Endothelial cell of umbilical vein (primary cell): Measurements from ENCODE around the gene STARD5. TPM values are rescaled to one million over a fixed set of nuclear protein-coding genes. Genes with fewer than 3 reads are reported as not detected.

Experiments used
- BruUV-seq: library from RNA; stranded (reverse); fragments of 400-500 nt; replicated peaks from 2 replicates; lab custom pipeline; 2021; lab: Mats Ljungman, UMichigan
- CTCF ChIA-PET: fragments of 300-600, 350-600 bp; sonication (Branson Sonifier 250); formaldehyde crosslinking; loops from one replicate; lab custom pipeline; 2021; ENCODE audit warnings: antibody characterized with exemption, inconsistent platforms; lab: Charles Lee
- POLR2A ChIA-PET: fragments of 300-600, 350-600 bp; sonication (Branson Sonifier 250); formaldehyde crosslinking; loops from one replicate; lab custom pipeline; 2021; ENCODE audit warnings: antibody characterized with exemption, inconsistent platforms; lab: Charles Lee
- DNase-seq: peaks from one replicate; pipeline ENCODE4 v3.0.0-alpha.2; 2011; ENCODE audit warnings: low read depth, low spot score
- FAIRE-seq: peaks from 2 replicates; lab custom pipeline; 2011; peaks lifted over from hg19 to GRCh38; lab: Jason Lieb, UNC
- H2AFZ ChIP-seq: 2 replicates; pipeline ENCODE4 v1.6.0; 2012; ENCODE audit warnings: low read depth, low read length, control low read depth, inconsistent platforms
- H3K27ac ChIP-seq: 2 replicates; pipeline ENCODE4 v1.5.1; 2011; ENCODE audit warnings: low read depth, mild to moderate bottlenecking, control low read depth, low read length, moderate library complexity; ENCODE audit not compliant: insufficient read depth
- H3K27me3 ChIP-seq, 2 experiments: 2 replicates each; pipeline versions ENCODE4 v1.6.0 to v1.6.1; 2011; ENCODE audit warnings: low read length in 2 of 2, mixed read lengths in 1 of 2; ENCODE audit not compliant: control insufficient read depth in 2 of 2, insufficient read depth in 2 of 2
- H3K36me3 ChIP-seq, 2 experiments: 2 replicates in 1 of 2; 3 replicates in 1 of 2; pipeline ENCODE4 v1.5.1; 2011; ENCODE audit warnings: low read length in 2 of 2, mild to moderate bottlenecking in 1 of 2, moderate library complexity in 1 of 2; ENCODE audit not compliant: control insufficient read depth in 2 of 2, insufficient read depth in 2 of 2; ENCODE audit errors: extremely low read depth in 1 of 2
- H3K4me1 ChIP-seq: 3 replicates; pipeline ENCODE4 v1.5.1; 2011; ENCODE audit warnings: mild to moderate bottlenecking, low read length; ENCODE audit not compliant: control insufficient read depth, insufficient read depth; ENCODE audit errors: extremely low read depth
- H3K4me2 ChIP-seq: 2 replicates; pipeline ENCODE4 v1.6.1; 2011; ENCODE audit warnings: low read length, control low read depth, mixed read lengths; ENCODE audit not compliant: insufficient read depth
- H3K4me3 ChIP-seq, 3 experiments: fragments of 200-600 bp in 1 of 3; sonication (generic), shearing (Covaris generic) in 1 of 3; replicated peaks in 1 of 3; 2 replicates each; pipeline ENCODE4 v1.5.1; 2011 to 2016; ENCODE audit warnings: control low read depth in 3 of 3, low read length in 3 of 3, mild to moderate bottlenecking in 2 of 3, inconsistent platforms in 1 of 3, low read depth in 1 of 3, moderate library complexity in 1 of 3; ENCODE audit not compliant: insufficient read depth in 1 of 3
- H3K79me2 ChIP-seq: 2 replicates; pipeline ENCODE4 v1.6.0; 2012; ENCODE audit warnings: low read length, inconsistent platforms; ENCODE audit not compliant: control insufficient read depth, insufficient read depth
- H3K9ac ChIP-seq: replicated peaks from 2 replicates; pipeline ENCODE3; 2011; ENCODE audit warnings: low read length, control low read depth; ENCODE audit not compliant: insufficient read depth; ENCODE audit errors: extremely low read depth
- H3K9me1 ChIP-seq: replicated peaks from 3 replicates; pipeline ENCODE4 v1.6.0; 2011; ENCODE audit warnings: mild to moderate bottlenecking, low read length; ENCODE audit not compliant: control insufficient read depth, insufficient read depth; ENCODE audit errors: extremely low read depth
- H3K9me3 ChIP-seq: replicated peaks from 2 replicates; pipeline ENCODE4 v1.5.1; 2012; ENCODE audit warnings: low read length, inconsistent platforms; ENCODE audit not compliant: control insufficient read depth, insufficient read depth
- H4K20me1 ChIP-seq: replicated peaks from 2 replicates; pipeline ENCODE3; 2011; ENCODE audit warnings: mild to moderate bottlenecking, low read length; ENCODE audit not compliant: control insufficient read depth, insufficient read depth; ENCODE audit errors: extremely low read depth
- EZH2 ChIP-seq: IDR thresholded peaks from 2 replicates; pipeline ENCODE4 v1.6.1; 2012; ENCODE audit warnings: borderline replicate concordance, low read depth, mild to moderate bottlenecking, moderate library complexity, low read length, inconsistent platforms; ENCODE audit not compliant: severe bottlenecking
- FOS ChIP-seq: IDR thresholded peaks from 2 replicates; pipeline ENCODE4 v1.6.1; 2011; ENCODE audit warnings: mild to moderate bottlenecking, low read length, moderate library complexity, borderline replicate concordance; ENCODE audit not compliant: insufficient read depth
- GATA2 ChIP-seq: IDR thresholded peaks from 2 replicates; pipeline ENCODE4 v1.7.0; 2011; ENCODE audit warnings: low read depth, mild to moderate bottlenecking, moderate library complexity, mixed read lengths, low read length; ENCODE audit not compliant: insufficient read length, insufficient read depth
- JUN ChIP-seq: IDR thresholded peaks from 2 replicates; pipeline ENCODE4 v1.6.1; 2011; ENCODE audit warnings: borderline replicate concordance, low read depth; ENCODE audit not compliant: insufficient read length, insufficient read depth
- MYC ChIP-seq: IDR thresholded peaks from one replicate; pipeline ENCODE4 v1.6.1; 2011; ENCODE audit warnings: mild to moderate bottlenecking, low read depth, low read length
- POLR2A ChIP-seq: IDR thresholded peaks from 2 replicates; pipeline ENCODE4 v1.6.1; 2012; ENCODE audit warnings: low read depth, mild to moderate bottlenecking, control low read depth, low read length
- POLR2AphosphoS5 ChIP-seq: IDR thresholded peaks from 2 replicates; pipeline ENCODE4 v1.6.1; 2012; ENCODE audit warnings: low read depth, mild to moderate bottlenecking, control low read depth, low read length, moderate library complexity; ENCODE audit not compliant: insufficient read depth
- dilution Hi-C: fragments of 300-500 bp; cut with MboI; formaldehyde crosslinking; loops from one replicate; pipeline ENCODE4 v1.15.0; 2019; ENCODE audit warnings: low sequenced_read_pairs; ENCODE audit not compliant: extremely low pct_ligation_motif_present
- intact Hi-C: fragments of 100-400 bp; cut with micrococcal nuclease; formaldehyde crosslinking; loops from one replicate; pipeline ENCODE4 v1.10.0; 2022
- polyA plus RNA-seq, 4 experiments: library from polyadenylated mRNA; depleted of rRNA in 3 of 4; stranded (reverse) in 3 of 4; unstranded in 1 of 4; fragments of >200 nt; gene quantifications; 2 replicates each; pipeline versions ENCODE4 v1.2.1 to v1.2.3, GENCODE V29; 2011 to 2012; ENCODE audit warnings: missing spikeins in 1 of 4
- total RNA-seq: library from RNA; stranded (reverse); gene quantifications from 2 replicates; pipeline ENCODE4 v1.2.3, GENCODE V29; 2021
- TF ChIP-seq, protein P1 (sequence below): IDR thresholded peaks from 2 replicates; pipeline ENCODE4 v1.6.1; 2011; ENCODE audit not compliant: insufficient read depth, insufficient read length
- TF ChIP-seq, protein P2 (sequence below), 2 donors: IDR thresholded peaks; 1 replicate in 1 of 2; 2 replicates in 1 of 2; pipeline ENCODE4 v1.5.1; 2011; ENCODE audit warnings: low read length in 2 of 2, mild to moderate bottlenecking in 2 of 2, moderate library complexity in 2 of 2, control low read depth in 1 of 2, inconsistent platforms in 1 of 2, low read depth in 1 of 2; ENCODE audit not compliant: insufficient read depth in 1 of 2; ENCODE audit errors: extremely low read depth in 1 of 2

STARD5 gene
- total and polyA plus RNA-seq, 2 donors (not counting 3 experiments of a cell fraction or from before 2014, with no cell fraction given): 2.2 to 3.0 TPM

DNA sequence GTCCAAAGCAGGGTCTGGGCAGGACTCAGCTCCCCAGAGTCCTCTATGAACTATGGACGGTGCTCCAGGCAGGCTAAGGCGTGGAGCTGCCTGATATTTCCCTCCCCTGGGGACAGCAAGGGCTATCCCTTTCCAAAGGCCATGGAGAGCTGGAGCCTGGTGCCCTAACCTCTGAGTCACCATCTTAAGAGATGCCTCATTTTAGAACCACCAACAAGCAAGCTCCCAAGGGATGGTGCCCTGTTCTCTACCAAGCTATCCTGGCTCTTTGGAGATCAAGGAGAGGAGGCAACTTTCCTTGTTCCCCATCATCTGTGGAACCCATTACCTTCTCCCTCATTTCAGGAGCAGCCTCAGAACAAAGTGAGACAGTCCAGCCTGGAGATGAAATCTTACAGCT lies 15.7 kb downstream of the STARD5 start:
- no TSS peak for BruUV-seq
- Histone ChIP-seq H4K20me1 (no peaks in the 10 kb centered on the region), H3K9me1 (no peaks in the 10 kb centered on the region), H3K27me3 (no peaks in the 10 kb centered on the region), H3K4me1 (no peaks in the 10 kb centered on the region), H3K27ac (no peak overlapping the region), H3K9me3 (no peaks in the 10 kb centered on the region), H3K36me3 (no peaks in the 10 kb centered on the region), H3K4me2 (no peak overlapping the region), H3K79me2 (no peaks in the 10 kb centered on the region), H3K9ac (no peak overlapping the region), H3K4me3 (no peak overlapping the region), H2AFZ (no peak overlapping the region)
- DNase-seq (no peak), FAIRE-seq (no peak)
- ChIA-PET POLR2A (no interaction called here), CTCF (interaction anchor here (1.3 to 3.1 kb wide), 3 partner anchors 11 to 42 kb away, joined by 3 to 12 read pairs (median 9); no protein-coding TSS in a partner anchor)
- dilution Hi-C loops (no loop called here), intact Hi-C loops (no loop called here)
- TF ChIP-seq EZH2 (no peak), POLR2A (no peak), JUN (no peak), GATA2 (no peak), MYC (no peak), POLR2AphosphoS5 (no peak), FOS (no peak)
- TF ChIP-seq, protein P1, sequence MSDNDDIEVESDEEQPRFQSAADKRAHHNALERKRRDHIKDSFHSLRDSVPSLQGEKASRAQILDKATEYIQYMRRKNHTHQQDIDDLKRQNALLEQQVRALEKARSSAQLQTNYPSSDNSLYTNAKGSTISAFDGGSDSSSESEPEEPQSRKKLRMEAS: no peak
- TF ChIP-seq, protein P2, sequence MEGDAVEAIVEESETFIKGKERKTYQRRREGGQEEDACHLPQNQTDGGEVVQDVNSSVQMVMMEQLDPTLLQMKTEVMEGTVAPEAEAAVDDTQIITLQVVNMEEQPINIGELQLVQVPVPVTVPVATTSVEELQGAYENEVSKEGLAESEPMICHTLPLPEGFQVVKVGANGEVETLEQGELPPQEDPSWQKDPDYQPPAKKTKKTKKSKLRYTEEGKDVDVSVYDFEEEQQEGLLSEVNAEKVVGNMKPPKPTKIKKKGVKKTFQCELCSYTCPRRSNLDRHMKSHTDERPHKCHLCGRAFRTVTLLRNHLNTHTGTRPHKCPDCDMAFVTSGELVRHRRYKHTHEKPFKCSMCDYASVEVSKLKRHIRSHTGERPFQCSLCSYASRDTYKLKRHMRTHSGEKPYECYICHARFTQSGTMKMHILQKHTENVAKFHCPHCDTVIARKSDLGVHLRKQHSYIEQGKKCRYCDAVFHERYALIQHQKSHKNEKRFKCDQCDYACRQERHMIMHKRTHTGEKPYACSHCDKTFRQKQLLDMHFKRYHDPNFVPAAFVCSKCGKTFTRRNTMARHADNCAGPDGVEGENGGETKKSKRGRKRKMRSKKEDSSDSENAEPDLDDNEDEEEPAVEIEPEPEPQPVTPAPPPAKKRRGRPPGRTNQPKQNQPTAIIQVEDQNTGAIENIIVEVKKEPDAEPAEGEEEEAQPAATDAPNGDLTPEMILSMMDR (IDR thresholded peaks at IDR 0.05; ENCODE audit: extremely low read depth in 1 of 2, insufficient read depth in 1 of 2, low read depth in 1 of 2, low read length in 2 of 2): no peak
